ENCODE results near the gene GALNT14.

Gene GALNT14

DNA sequence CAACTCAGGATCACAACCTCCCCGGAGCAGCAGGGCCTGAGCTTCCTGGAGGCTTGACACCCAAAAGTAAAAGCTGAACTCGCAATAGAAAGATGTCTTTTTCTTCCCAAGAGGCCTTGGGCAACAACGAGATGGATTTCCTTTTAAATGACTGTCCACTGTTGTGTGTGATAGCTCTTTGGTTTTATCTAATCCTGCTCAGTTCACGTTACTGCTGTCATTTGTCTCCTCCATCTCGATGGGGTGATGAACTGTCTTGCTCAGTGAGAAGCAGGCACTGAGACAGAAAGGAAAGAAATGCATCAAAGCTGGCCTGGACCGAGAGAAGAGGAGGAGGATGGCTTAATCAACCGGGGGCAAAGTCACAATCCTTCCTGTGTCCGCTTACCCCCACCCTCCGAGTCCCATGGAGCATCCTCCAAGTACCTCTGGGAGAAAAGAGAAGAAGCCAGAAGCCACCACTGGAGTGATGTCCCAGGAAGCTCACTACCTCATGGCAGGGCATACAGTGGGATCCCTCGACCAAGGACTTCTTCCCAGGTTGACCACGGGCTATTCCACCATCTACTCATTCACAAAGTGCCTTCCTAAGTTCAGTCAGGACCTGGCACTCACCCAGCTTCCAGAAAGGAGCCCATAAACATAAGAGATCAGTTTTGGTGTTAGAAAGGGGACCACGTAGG is 68.5 kb downstream of the GALNT14 start:
- no peak overlapping the region for H3K27ac ChIP-seq (ENCODE audit: low read length)
- H2AFZ ChIP-seq (ENCODE audit: low read length), result no peak overlapping the region
- no peak overlapping the region for H3K9ac ChIP-seq (ENCODE audit: low read length)
- H3K36me3 ChIP-seq (replicated peaks; ENCODE audit: insufficient read depth, low read length), result no peaks in the 10 kb centered on the region
- no peaks in the 10 kb centered on the region for H3K9me3 ChIP-seq (replicated peaks; ENCODE audit: insufficient read depth, low read length)
- TF ChIP-seq CTCF (IDR thresholded peaks at IDR 0.05; ENCODE audit: low read length), result no peak
- no peak for TF ChIP-seq EZH2phosphoT487 (IDR thresholded peaks at IDR 0.05; ENCODE audit: low read length)
- no peak for TF ChIP-seq EZH2 (optimal IDR thresholded peaks at IDR 0.05; ENCODE audit: low read depth, low read length)
- H3K9me2 ChIP-seq (replicated peaks; ENCODE audit: insufficient read depth, low read length), result no peaks in the 10 kb centered on the region
- H3K27me3 ChIP-seq (replicated peaks; ENCODE audit: insufficient read depth, low read length), result no peaks in the 10 kb centered on the region
- H4K20me1 ChIP-seq (ENCODE audit: insufficient read depth, low read length), result no peaks in the 10 kb centered on the region
- no peaks in the 10 kb centered on the region for H3F3A ChIP-seq (ENCODE audit: insufficient read depth, low read length)
- no peaks in the 10 kb centered on the region for H3K79me2 ChIP-seq (ENCODE audit: low read length)
- no peak overlapping the region for H3K4me2 ChIP-seq (ENCODE audit: low read depth, low read length)
- no peak overlapping the region for H3K4me3 ChIP-seq (ENCODE audit: low read length)
- no peak for DNase-seq
- no peaks in the 10 kb centered on the region for H3K4me1 ChIP-seq (ENCODE audit: low read length)

DNA sequence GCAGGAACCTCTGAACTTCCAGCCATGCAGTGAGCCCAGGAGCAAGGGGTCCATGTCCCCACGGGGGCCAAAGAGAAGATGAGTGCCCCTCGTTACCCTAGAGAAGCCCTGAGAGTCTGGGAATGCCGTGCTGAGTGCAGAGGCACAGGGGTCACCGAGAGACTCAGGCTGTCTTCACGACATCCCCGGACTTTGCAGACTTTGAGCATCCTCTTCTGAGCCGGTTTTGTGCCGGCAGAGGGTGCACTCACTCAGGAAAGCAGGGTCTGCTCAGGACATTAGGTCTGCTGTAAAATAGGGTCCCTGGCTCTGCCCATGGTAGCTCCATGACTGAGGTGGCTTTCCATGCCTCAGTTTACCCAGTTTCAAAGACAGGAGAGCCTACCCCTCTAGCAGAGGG is 71.0 kb downstream of the GALNT14 start:
- no peaks in the 10 kb centered on the region for H3K27me3 ChIP-seq (replicated peaks; ENCODE audit: insufficient read depth, low read length)
- H4K20me1 ChIP-seq (ENCODE audit: insufficient read depth, low read length), result no peaks in the 10 kb centered on the region
- TF ChIP-seq EZH2 (optimal IDR thresholded peaks at IDR 0.05; ENCODE audit: low read depth, low read length), result no peak
- no peak for TF ChIP-seq EZH2phosphoT487 (IDR thresholded peaks at IDR 0.05; ENCODE audit: low read length)
- no peak for TF ChIP-seq CTCF (IDR thresholded peaks at IDR 0.05; ENCODE audit: low read length)
- H2AFZ ChIP-seq (ENCODE audit: low read length), result no peak overlapping the region
- H3K4me2 ChIP-seq (ENCODE audit: low read depth, low read length), result no peak overlapping the region
- no peaks in the 10 kb centered on the region for H3K79me2 ChIP-seq (ENCODE audit: low read length)
- H3K9ac ChIP-seq (ENCODE audit: low read length), result no peak overlapping the region
- H3K9me3 ChIP-seq (replicated peaks; ENCODE audit: insufficient read depth, low read length), result no peaks in the 10 kb centered on the region
- H3K36me3 ChIP-seq (replicated peaks; ENCODE audit: insufficient read depth, low read length), result no peaks in the 10 kb centered on the region
- H3K4me1 ChIP-seq (ENCODE audit: low read length), result no peaks in the 10 kb centered on the region
- no peaks in the 10 kb centered on the region for H3F3A ChIP-seq (ENCODE audit: insufficient read depth, low read length)
- H3K4me3 ChIP-seq (ENCODE audit: low read length), result no peak overlapping the region
- no peak for DNase-seq
- no peaks in the 10 kb centered on the region for H3K9me2 ChIP-seq (replicated peaks; ENCODE audit: insufficient read depth, low read length)
- H3K27ac ChIP-seq (ENCODE audit: low read length), result no peak overlapping the region

DNA sequence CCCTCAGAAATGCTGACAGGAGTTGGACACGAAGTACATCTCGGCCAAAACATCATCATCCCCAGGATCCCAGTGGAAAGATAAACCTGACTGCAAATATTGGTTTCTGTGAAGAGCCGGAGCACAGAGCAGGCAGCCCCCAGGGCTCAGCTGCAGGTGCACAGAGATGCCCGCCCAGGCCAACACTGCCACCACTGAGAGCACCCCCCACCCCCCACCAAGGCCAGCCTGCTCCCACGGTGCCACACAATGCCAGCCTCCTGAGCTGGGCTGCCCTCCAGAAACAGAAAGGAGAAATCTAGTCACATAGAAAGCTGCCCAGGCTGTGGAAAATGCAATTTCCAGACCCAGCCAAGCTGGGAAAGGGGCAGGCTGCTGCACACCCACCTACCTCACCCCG is 71.7 kb downstream of the GALNT14 start:
- Histone ChIP-seq H3K9ac (ENCODE audit: low read length) (no peak overlapping the region), H3F3A (ENCODE audit: insufficient read depth, low read length) (no peaks in the 10 kb centered on the region), H3K36me3 (replicated peaks; ENCODE audit: insufficient read depth, low read length) (no peaks in the 10 kb centered on the region), H2AFZ (ENCODE audit: low read length) (no peak overlapping the region), H3K79me2 (ENCODE audit: low read length) (no peaks in the 10 kb centered on the region), H3K9me2 (replicated peaks; ENCODE audit: insufficient read depth, low read length) (no peaks in the 10 kb centered on the region), H3K4me3 (ENCODE audit: low read length) (no peak overlapping the region), H4K20me1 (ENCODE audit: insufficient read depth, low read length) (no peaks in the 10 kb centered on the region), H3K4me1 (ENCODE audit: low read length) (no peaks in the 10 kb centered on the region), H3K27ac (ENCODE audit: low read length) (no peak overlapping the region), H3K27me3 (replicated peaks; ENCODE audit: insufficient read depth, low read length) (no peaks in the 10 kb centered on the region), H3K4me2 (ENCODE audit: low read depth, low read length) (no peak overlapping the region), H3K9me3 (replicated peaks; ENCODE audit: insufficient read depth, low read length) (no peaks in the 10 kb centered on the region)
- no peak for DNase-seq
- no peak for TF ChIP-seq EZH2 (optimal IDR thresholded peaks at IDR 0.05; ENCODE audit: low read depth, low read length)
- TF ChIP-seq CTCF (IDR thresholded peaks at IDR 0.05; ENCODE audit: low read length), result no peak
- no peak for TF ChIP-seq EZH2phosphoT487 (IDR thresholded peaks at IDR 0.05; ENCODE audit: low read length)
